GM12875 (cell line): ENCODE measurements around the gene FBXO24.
"Not testable (repeated sequence)": the region's sequence is repeated elsewhere in the genome, so short reads cannot be mapped to it uniquely, and the experiment has no call there.

Experiments used
- H3K4me3 ChIP-seq: one replicate; pipeline ENCODE4 v1.5.1; 2011; ENCODE audit warnings: low read depth, low read length, control low read depth
- TF ChIP-seq, protein P1 (sequence below): IDR thresholded peaks from 2 replicates; pipeline ENCODE4 v1.5.1; 2011; ENCODE audit warnings: low read depth, mild to moderate bottlenecking, control low read depth, inconsistent platforms, low read length, moderate library complexity, borderline replicate concordance; ENCODE audit not compliant: insufficient read depth

Gene FBXO24, protein sequence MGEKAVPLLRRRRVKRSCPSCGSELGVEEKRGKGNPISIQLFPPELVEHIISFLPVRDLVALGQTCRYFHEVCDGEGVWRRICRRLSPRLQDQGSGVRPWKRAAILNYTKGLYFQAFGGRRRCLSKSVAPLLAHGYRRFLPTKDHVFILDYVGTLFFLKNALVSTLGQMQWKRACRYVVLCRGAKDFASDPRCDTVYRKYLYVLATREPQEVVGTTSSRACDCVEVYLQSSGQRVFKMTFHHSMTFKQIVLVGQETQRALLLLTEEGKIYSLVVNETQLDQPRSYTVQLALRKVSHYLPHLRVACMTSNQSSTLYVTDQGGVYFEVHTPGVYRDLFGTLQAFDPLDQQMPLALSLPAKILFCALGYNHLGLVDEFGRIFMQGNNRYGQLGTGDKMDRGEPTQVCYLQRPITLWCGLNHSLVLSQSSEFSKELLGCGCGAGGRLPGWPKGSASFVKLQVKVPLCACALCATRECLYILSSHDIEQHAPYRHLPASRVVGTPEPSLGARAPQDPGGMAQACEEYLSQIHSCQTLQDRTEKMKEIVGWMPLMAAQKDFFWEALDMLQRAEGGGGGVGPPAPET

GRCh38 chr7:100586266-100587025, at the start of gene FBXO24:
FBXO24 (plus strand) TSS chr7:100586328; CDS start chr7:100586626, 298 bp downstream.
- TF ChIP-seq, protein P1, sequence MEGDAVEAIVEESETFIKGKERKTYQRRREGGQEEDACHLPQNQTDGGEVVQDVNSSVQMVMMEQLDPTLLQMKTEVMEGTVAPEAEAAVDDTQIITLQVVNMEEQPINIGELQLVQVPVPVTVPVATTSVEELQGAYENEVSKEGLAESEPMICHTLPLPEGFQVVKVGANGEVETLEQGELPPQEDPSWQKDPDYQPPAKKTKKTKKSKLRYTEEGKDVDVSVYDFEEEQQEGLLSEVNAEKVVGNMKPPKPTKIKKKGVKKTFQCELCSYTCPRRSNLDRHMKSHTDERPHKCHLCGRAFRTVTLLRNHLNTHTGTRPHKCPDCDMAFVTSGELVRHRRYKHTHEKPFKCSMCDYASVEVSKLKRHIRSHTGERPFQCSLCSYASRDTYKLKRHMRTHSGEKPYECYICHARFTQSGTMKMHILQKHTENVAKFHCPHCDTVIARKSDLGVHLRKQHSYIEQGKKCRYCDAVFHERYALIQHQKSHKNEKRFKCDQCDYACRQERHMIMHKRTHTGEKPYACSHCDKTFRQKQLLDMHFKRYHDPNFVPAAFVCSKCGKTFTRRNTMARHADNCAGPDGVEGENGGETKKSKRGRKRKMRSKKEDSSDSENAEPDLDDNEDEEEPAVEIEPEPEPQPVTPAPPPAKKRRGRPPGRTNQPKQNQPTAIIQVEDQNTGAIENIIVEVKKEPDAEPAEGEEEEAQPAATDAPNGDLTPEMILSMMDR = no peak
- H3K4me3 ChIP-seq = peak within 1 kb of the TSS; percentile 94

DNA sequence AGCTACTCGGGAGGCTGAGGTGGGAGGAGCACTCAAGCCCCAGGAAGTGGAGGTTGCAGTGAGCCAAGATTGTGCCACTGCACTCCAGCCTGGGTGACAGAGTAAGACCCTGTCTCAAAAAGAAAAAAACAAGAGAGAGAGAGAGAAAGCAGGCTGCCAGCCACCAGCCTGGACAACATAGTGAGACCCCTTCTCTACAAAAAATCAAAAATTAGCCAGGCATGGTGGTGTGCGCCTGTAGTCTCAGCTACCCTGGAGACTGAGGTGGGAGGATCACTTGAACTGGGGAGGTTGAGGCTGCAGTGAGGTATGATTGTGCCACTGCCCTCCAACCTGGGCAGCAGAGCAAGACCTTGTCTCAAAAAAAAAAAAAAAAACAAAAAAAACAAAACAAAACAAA, 49.4 kb upstream of the FBXO24 start:
- not testable (repeated sequence) for H3K4me3 ChIP-seq

DNA sequence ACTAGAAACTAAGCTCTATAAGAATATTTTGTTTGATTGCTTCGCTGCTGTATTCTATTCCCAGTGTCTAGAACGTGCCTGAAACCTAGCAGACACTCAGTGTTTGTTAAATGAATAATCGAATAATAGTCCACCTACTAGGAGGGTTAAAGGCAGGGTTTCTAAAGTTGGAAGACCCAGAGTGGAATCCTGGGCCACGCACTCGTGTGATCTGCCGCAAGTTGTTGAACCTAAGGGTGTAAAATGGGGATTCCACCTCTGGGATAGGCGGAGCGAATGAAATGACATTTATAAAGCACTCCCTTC, 47.8 kb upstream of the FBXO24 start:
- TF ChIP-seq, protein P1 = no peak
- H3K4me3 ChIP-seq = peak overlapping the region; percentile 38

DNA sequence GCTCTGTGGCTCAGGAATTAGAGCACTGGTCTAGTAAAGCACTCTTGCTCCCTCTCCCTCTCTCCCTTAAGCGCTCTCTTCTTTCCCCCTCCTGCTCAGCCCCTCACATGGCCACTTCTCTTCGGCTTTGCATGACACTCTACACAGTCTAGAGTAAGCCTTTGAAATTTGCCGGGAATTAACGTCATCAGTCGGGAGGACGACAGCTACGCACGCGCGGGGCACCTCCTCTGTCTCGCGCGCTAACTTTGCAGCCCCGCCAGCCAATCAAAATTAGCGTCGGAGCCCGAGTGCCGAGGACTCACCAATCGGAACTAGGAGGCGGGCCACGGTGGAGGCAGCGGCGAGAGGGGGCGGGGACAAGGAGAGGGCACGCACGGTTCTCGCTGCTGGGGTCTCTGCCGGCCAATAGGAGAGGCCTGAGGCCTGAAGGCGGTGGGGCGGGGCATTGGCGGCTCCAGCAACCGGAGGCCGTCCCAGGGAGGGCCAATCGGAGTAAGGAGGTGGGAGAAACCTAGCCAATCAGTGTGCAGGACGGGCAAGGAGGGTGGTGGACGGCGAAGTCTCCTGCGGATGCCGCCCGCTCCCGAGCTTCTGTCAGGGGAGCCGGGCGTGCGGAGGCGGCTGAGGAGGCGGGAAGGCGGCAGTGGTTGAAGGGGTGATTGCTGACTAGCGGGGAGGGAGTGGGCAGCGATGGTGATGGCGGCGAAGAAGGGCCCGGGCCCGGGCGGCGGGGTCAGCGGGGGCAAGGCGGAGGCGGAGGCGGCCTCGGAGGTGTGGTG, 47.3 kb upstream of the FBXO24 start, which contains the start of gene AGFG2:
Gene AGFG2, plus strand, starts transcription at position 550 of the 782 bp plus-strand sequence. Its CDS starts 144 bp downstream, at position 694.
- TF ChIP-seq, protein P1 = no peak

DNA sequence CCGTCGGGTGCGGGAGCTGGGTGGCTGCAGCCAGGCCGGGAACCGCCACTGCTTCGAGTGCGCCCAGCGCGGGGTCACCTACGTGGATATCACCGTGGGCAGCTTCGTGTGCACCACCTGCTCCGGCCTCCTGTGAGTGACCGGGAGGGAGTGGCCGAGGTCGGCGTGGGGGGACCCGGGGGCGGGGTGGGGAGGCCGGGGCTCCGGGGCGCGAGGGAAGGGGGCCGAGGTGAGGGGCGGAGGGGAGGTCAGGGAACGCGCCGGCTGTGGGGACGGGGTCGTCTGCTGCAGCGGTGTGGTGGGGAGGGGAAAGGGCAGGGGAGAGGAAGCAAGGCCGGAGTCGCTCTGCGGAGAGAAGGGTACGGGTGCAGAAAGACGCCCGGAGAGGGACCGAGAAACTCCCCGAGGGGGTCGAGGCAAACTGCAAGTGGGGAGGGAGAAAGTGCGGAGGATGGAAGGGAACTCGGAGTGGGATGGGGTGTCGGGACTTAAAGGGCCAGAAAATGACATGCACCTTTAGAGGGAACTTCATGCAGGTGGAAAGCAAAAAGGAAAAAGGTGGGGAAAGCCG, 46.6 kb upstream of the FBXO24 start:
- peak overlapping the region; percentile 91 for H3K4me3 ChIP-seq
- TF ChIP-seq, protein P1 = no peak

More for the DNA sequence above, 47.3 kb upstream of the FBXO24 start, which contains the start of gene AGFG2:
- H3K4me3 ChIP-seq = peak within 1 kb of the TSS; percentile 91

DNA sequence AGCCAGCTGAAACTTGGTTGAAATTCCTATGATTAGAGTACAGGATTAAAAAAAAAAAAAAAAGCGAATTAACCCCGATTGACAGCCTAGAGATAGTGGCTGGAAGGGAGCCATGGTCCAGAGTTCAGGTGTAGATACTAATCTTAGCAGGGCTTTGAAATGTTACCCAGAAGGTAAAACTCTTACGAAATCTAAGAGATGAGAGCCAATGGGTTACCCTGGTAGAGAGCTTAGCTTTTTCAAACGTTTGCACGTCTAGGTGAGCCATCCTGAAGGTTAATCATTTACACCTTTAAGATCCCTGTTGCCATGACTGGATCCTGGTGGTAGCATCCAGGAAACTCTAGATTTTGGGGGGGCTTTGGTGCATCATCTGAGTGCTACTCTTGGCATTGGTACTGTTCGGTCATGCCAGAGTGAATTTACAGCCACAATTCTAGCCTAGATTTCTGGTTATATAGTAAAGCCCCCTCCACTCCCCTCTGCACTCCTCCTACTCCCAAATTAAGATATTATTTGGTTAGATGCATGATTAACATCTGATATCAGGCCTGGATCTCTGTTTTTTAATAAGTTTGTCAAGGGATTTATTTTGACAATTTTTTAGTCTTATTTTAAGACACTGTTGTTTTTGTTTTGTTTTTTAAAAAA, 45.9 kb upstream of the FBXO24 start:
- TF ChIP-seq, protein P1 = no peak

DNA sequence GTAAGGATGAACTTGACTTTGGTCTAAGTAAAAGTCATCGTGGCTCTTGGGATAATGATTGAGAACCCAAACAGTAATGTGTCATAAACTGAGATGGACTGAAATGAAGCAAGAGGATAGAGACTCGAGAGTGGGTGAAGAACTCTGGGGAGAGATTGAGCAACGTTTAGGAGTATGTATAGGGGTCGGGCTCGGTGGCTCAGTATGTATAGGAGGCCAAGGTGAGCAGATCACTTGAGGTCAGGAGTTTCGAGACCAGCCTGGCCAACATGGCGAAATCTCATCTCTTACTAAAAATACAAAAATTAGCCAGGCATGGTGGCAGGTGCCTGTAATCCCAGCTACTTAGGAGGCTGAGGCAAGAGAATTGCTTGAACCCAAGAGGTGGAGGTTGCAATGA, 44.8 kb upstream of the FBXO24 start:
- not testable (repeated sequence) for H3K4me3 ChIP-seq

More for the DNA sequence above, 45.9 kb upstream of the FBXO24 start:
- H3K4me3 ChIP-seq = peak overlapping the region; percentile 91
